H1 (cell line): ENCODE measurements around the gene DCDC2C. TPM values are rescaled to one million over a fixed set of nuclear protein-coding genes. Genes with fewer than 3 reads are reported as not detected.
A peak's percentile ranks its signal among the peaks of the same experiment; 100 is the strongest.

Experiments used
- CTCF ChIA-PET: fragments of 300-600 bp; sonication (Branson Sonifier 250); formaldehyde crosslinking; loops from one replicate; lab custom pipeline; 2021; ENCODE audit not compliant: partially characterized antibody; lab: Charles Lee
- POLR2A ChIA-PET: fragments of 300-600 bp; sonication (Branson Sonifier 250); formaldehyde crosslinking; loops from one replicate; lab custom pipeline; 2021; ENCODE audit warnings: inconsistent platforms; ENCODE audit not compliant: partially characterized antibody; lab: Charles Lee
- DNase-seq, 2 experiments: peaks; one replicate each; pipeline versions ENCODE4 v3.0.0 to v3.0.0-alpha.2; 2010 to 2022; ENCODE audit warnings: low spot score in 2 of 2, low read depth in 1 of 2, mixed read lengths in 1 of 2
- FAIRE-seq: peaks from 2 replicates; lab custom pipeline; 2011; peaks lifted over from hg19 to GRCh38; lab: Jason Lieb, UNC
- H2AFZ ChIP-seq: 2 replicates; pipeline ENCODE4 v1.8.1; 2012; ENCODE audit warnings: low read length, inconsistent platforms
- H2AK5ac ChIP-seq: 2 replicates; pipeline ENCODE4 v1.6.1; 2013; ENCODE audit warnings: low read depth, low read length
- H2BK120ac ChIP-seq: replicated peaks from 2 replicates; pipeline ENCODE3; 2013; ENCODE audit warnings: low read depth, low read length, inconsistent platforms
- H2BK12ac ChIP-seq: 2 replicates; pipeline ENCODE4 v1.6.1; 2013; ENCODE audit warnings: low read depth, low read length
- H2BK15ac ChIP-seq: 2 replicates; pipeline ENCODE4 v1.6.1; 2013; ENCODE audit warnings: low read length
- H2BK20ac ChIP-seq: 2 replicates; pipeline ENCODE4 v1.6.1; 2013; ENCODE audit warnings: low read length
- H2BK5ac ChIP-seq: 2 replicates; pipeline ENCODE4 v1.6.1; 2013; ENCODE audit warnings: low read depth, low read length
- H3K14ac ChIP-seq: 2 replicates; pipeline ENCODE4 v1.6.1; 2013; ENCODE audit warnings: inconsistent platforms; ENCODE audit not compliant: insufficient read length
- H3K18ac ChIP-seq: 2 replicates; pipeline ENCODE4 v1.6.1; 2013; ENCODE audit warnings: low read length; ENCODE audit errors: extremely low read depth
- H3K23ac ChIP-seq: 2 replicates; pipeline ENCODE4 v1.6.1; 2013; ENCODE audit warnings: inconsistent platforms; ENCODE audit not compliant: insufficient read length
- H3K23me2 ChIP-seq: 2 replicates; pipeline ENCODE4 v1.6.1; 2013; ENCODE audit warnings: low read depth, low read length
- H3K27ac ChIP-seq: 2 replicates; pipeline ENCODE4 v1.6.1; 2011; ENCODE audit warnings: low read depth, low read length, inconsistent platforms
- H3K27me3 ChIP-seq, 4 experiments: replicated peaks in 1 of 4; 1 replicate in 1 of 4; 2 replicates in 3 of 4; pipeline versions ENCODE4 v1.6.1 to v1.8.1; 2011 to 2013; ENCODE audit warnings: low read length in 3 of 4, mild to moderate bottlenecking in 3 of 4, inconsistent platforms in 2 of 4, mixed read lengths in 2 of 4, moderate library complexity in 1 of 4; ENCODE audit not compliant: control insufficient read depth in 3 of 4, insufficient read depth in 3 of 4; ENCODE audit errors: extremely low read depth in 1 of 4
- H3K36me3 ChIP-seq, 4 experiments: 2 replicates each; pipeline versions ENCODE4 v1.6.1 to v1.8.1; 2011 to 2013; ENCODE audit warnings: mild to moderate bottlenecking in 4 of 4, low read length in 3 of 4, moderate library complexity in 2 of 4, control low read depth in 1 of 4, inconsistent platforms in 1 of 4; ENCODE audit not compliant: insufficient read depth in 4 of 4, control insufficient read depth in 2 of 4
- H3K4ac ChIP-seq: replicated peaks from 2 replicates; pipeline ENCODE3; 2013; ENCODE audit warnings: low read length, low read depth, mixed read lengths, inconsistent platforms; ENCODE audit not compliant: insufficient read length
- H3K4me1 ChIP-seq, 4 experiments: replicated peaks in 1 of 4; 1 replicate in 1 of 4; 2 replicates in 3 of 4; pipeline versions ENCODE4 v1.6.1 to v1.8.1; 2011 to 2013; ENCODE audit warnings: low read length in 3 of 4, inconsistent platforms in 2 of 4, mixed read lengths in 1 of 4; ENCODE audit not compliant: insufficient read depth in 4 of 4, control insufficient read depth in 3 of 4
- H3K4me2 ChIP-seq, 2 experiments: 2 replicates each; pipeline versions ENCODE4 v1.6.1 to v1.8.1; 2011 to 2013; ENCODE audit warnings: low read depth in 2 of 2, low read length in 2 of 2, control low read depth in 1 of 2, inconsistent platforms in 1 of 2, mild to moderate bottlenecking in 1 of 2; ENCODE audit not compliant: insufficient read depth in 1 of 2
- H3K4me3 ChIP-seq, 4 experiments: fragments of 200-600, 300-600 bp in 1 of 4; sonication (generic), shearing (Covaris generic), sonication (Bioruptor Twin) in 1 of 4; 2 replicates each; pipeline versions ENCODE4 v1.5.1 to v1.8.1; 2011 to 2016; ENCODE audit warnings: low read length in 4 of 4, low read depth in 3 of 4, control low read depth in 2 of 4, inconsistent platforms in 2 of 4, mild to moderate bottlenecking in 2 of 4, mixed read lengths in 1 of 4, moderate library complexity in 1 of 4; ENCODE audit not compliant: insufficient read depth in 2 of 4; ENCODE audit errors: extremely low read depth in 1 of 4
- H3K56ac ChIP-seq: replicated peaks from 2 replicates; pipeline ENCODE3; 2013; ENCODE audit warnings: low read depth, mild to moderate bottlenecking, mixed read lengths, low read length, inconsistent platforms; ENCODE audit not compliant: insufficient read length
- H3K79me1 ChIP-seq: 2 replicates; pipeline ENCODE4 v1.6.1; 2013; ENCODE audit warnings: low read depth, low read length, control low read depth
- H3K79me2 ChIP-seq, 2 experiments: 2 replicates each; pipeline versions ENCODE4 v1.6.1 to v1.8.1; 2012 to 2013; ENCODE audit warnings: low read length in 2 of 2, mild to moderate bottlenecking in 2 of 2, inconsistent platforms in 1 of 2; ENCODE audit not compliant: insufficient read depth in 2 of 2, control insufficient read depth in 1 of 2
- H3K9ac ChIP-seq, 4 experiments: replicated peaks in 1 of 4; 1 replicate in 1 of 4; 2 replicates in 3 of 4; pipeline versions ENCODE4 v1.6.1 to v1.8.1; 2011 to 2013; ENCODE audit warnings: low read depth in 3 of 4, low read length in 3 of 4, control low read depth in 2 of 4, mild to moderate bottlenecking in 2 of 4, moderate library complexity in 2 of 4, inconsistent platforms in 1 of 4; ENCODE audit errors: extremely low read depth in 1 of 4
- H3K9me3 ChIP-seq, 2 experiments: 2 replicates each; pipeline versions ENCODE4 v1.6.1 to v1.8.1; 2012 to 2013; ENCODE audit warnings: mild to moderate bottlenecking in 2 of 2, moderate library complexity in 2 of 2, control low read depth in 1 of 2, inconsistent platforms in 1 of 2, low read depth in 1 of 2, low read length in 1 of 2, mixed read lengths in 1 of 2; ENCODE audit not compliant: insufficient read depth in 2 of 2
- H4K20me1 ChIP-seq, 2 experiments: replicated peaks in 1 of 2; 2 replicates each; pipeline versions ENCODE3 to v1.8.1; 2011 to 2013; ENCODE audit warnings: inconsistent platforms in 2 of 2, low read length in 2 of 2, mild to moderate bottlenecking in 1 of 2; ENCODE audit not compliant: insufficient read depth in 2 of 2, control insufficient read depth in 1 of 2
- H4K5ac ChIP-seq: 2 replicates; pipeline ENCODE4 v1.6.1; 2013; ENCODE audit warnings: low read length, low read depth, mixed read lengths, inconsistent platforms; ENCODE audit not compliant: insufficient read length
- H4K8ac ChIP-seq: 2 replicates; pipeline ENCODE4 v1.8.0; 2013; ENCODE audit warnings: mild to moderate bottlenecking, moderate library complexity, low read length, inconsistent platforms; ENCODE audit not compliant: insufficient read depth; ENCODE audit errors: extremely low read depth
- H4K91ac ChIP-seq: replicated peaks from 2 replicates; pipeline ENCODE3; 2013; ENCODE audit warnings: low read length, mixed read lengths, inconsistent platforms; ENCODE audit not compliant: insufficient read length
- GABPA ChIP-seq: IDR thresholded peaks from 2 replicates; pipeline ENCODE4 v1.6.1; 2011; ENCODE audit warnings: mild to moderate bottlenecking, low read length, moderate library complexity, borderline replicate concordance; ENCODE audit not compliant: insufficient read depth
- JUND ChIP-seq: IDR thresholded peaks from 2 replicates; pipeline ENCODE4 v1.6.1; 2011; ENCODE audit warnings: mild to moderate bottlenecking, improper control_type of control experiment, low read length
- MAX ChIP-seq: IDR thresholded peaks from 2 replicates; pipeline ENCODE4 v1.6.1; 2012; ENCODE audit warnings: inconsistent platforms
- TCF12 ChIP-seq: IDR thresholded peaks from 2 replicates; pipeline ENCODE4 v1.6.1; 2011; ENCODE audit warnings: low read depth, mild to moderate bottlenecking, low read length
- TEAD4 ChIP-seq: IDR thresholded peaks from 2 replicates; pipeline ENCODE4 v1.6.1; 2012; ENCODE audit warnings: low read depth, low read length, inconsistent platforms, mixed read lengths
- whole genome bisulfite sequencing, 2 experiments: shearing (Covaris generic) in 1 of 2; methylation state at CpG; one replicate each; pipeline versions ENCODE4 v1.1.6 to v1.1.7; 2013 to 2015; ENCODE audit warnings: low lambda C conversion rate in 2 of 2, mixed read lengths in 2 of 2, inconsistent platforms in 1 of 2, low coverage in 1 of 2, missing lambda C conversion rate in 1 of 2; ENCODE audit not compliant: insufficient replicate concordance in 2 of 2, insufficient coverage in 1 of 2, insufficient read length in 1 of 2; ENCODE audit errors: extremely low coverage in 1 of 2, missing lambda C conversion rate in 1 of 2; 5-methylcytosine and 5-hydroxymethylcytosine counted together
- polyA plus RNA-seq, 7 experiments: library from polyadenylated mRNA; depleted of rRNA in 3 of 7; stranded (reverse) in 5 of 7; unstranded in 2 of 7; fragments of >200 nt in 5 of 7; fragments of 200-250 nt in 2 of 7; gene quantifications; 1 replicate in 5 of 7; 2 replicates in 1 of 7; 4 replicates in 1 of 7; pipeline versions ENCODE4 v1.2.1 to v1.2.3, GENCODE V29; 2011 to 2013; ENCODE audit warnings: missing spikeins in 2 of 7, mixed read lengths in 2 of 7
- total RNA-seq: library from RNA; stranded (reverse); fragmentation: NEBNext Ultra II Directional; extraction: Animal tissue kit (Norgen Biotek cat#: 25700); gene quantifications from 2 replicates; pipeline ENCODE4 v1.2.1, GENCODE V29; 2021

DCDC2C gene
- total and polyA plus RNA-seq, 2 of the 8 experiments (the other 6 are each of a cell fraction or from before 2014, with no cell fraction given): 0.50 TPM; not detected in 1

- Histone ChIP-seq H3K27ac (no peak overlapping the region), H3K4me3 (no peak overlapping the region), H2AK5ac (no peak overlapping the region), H3K27me3 (no peaks in the 10 kb centered on the region), H3K23ac (no peak overlapping the region), H3K56ac (no peak overlapping the region), H3K79me2 (no peaks in the 10 kb centered on the region), H4K20me1 (no peaks in the 10 kb centered on the region), H3K4ac (no peak overlapping the region), H3K4me2 (no peak overlapping the region), H4K5ac (no peak overlapping the region), H2AFZ (no peak overlapping the region), H4K8ac (no peak overlapping the region), H3K9me3 (no peaks in the 10 kb centered on the region), H3K79me1 (no peaks in the 10 kb centered on the region), H2BK20ac (no peak overlapping the region), H2BK5ac (no peak overlapping the region), H3K4me1 (no peaks in the 10 kb centered on the region), H2BK120ac (no peak overlapping the region), H3K14ac (no peak overlapping the region), H2BK15ac (no peak overlapping the region), H2BK12ac (no peak overlapping the region), H3K9ac (no peak overlapping the region), H3K36me3 (no peaks in the 10 kb centered on the region), H4K91ac (no peak overlapping the region), H3K18ac (no peak overlapping the region), H3K23me2 (no peaks in the 10 kb centered on the region; the same call in 1 of the 2 replicates)
- no peak for FAIRE-seq
- TF ChIP-seq MAX (no peak), GABPA (no peak), JUND (no peak), TEAD4 (no peak), TCF12 (no peak)
- peak in 1 of 2 experiments; percentile 26 for DNase-seq
- 83% methylated on average over 8 of the region's 8 CpGs; no CpG with 5 or more reads in 1 of the 2 experiments for WGBS, 2 experiments
- ChIA-PET CTCF (interaction anchor here (0.7 to 1.0 kb wide), 3 partner anchors 16 to 46 kb away, joined by 3 read pairs; no protein-coding TSS in a partner anchor), POLR2A (no interaction called here)
Observed at GRCh38 chr2:3669656-3670055, 33.7 kb upstream of the DCDC2C start.
